Body of pancreas (tissue), 4 donors: ENCODE data around the gene THADA. TPM values are rescaled to one million over a fixed set of nuclear protein-coding genes. Genes with fewer than 3 reads are reported as not detected.

Source experiments
- ATAC-seq: fragments of 150-250 bp; one replicate; pipeline ENCODE4 v1.9.1; 2016
- DNase-seq, 4 donors: peaks; one replicate each; pipeline ENCODE4 v3.0.0-alpha.2; 2019
- H3K27ac ChIP-seq, 4 donors: fragments of 200-600 bp; sonication (generic); 1 replicate in 3 of 4; 2 replicates in 1 of 4; pipeline versions ENCODE4 v1.5.1 to v1.6.1; 2016 to 2019; ENCODE audit warnings: mild to moderate bottlenecking in 1 of 4, mixed read lengths in 1 of 4, moderate library complexity in 1 of 4
- H3K27me3 ChIP-seq, 2 donors: fragments of 200-600 bp; sonication (generic); one replicate each; pipeline ENCODE4 v1.6.0; 2016; ENCODE audit warnings: mild to moderate bottlenecking in 1 of 2
- H3K36me3 ChIP-seq, 2 donors: fragments of 200-600 bp; sonication (generic); replicated peaks in 1 of 2; 2 replicates each; pipeline ENCODE4 v1.5.1; 2016; ENCODE audit warnings: low read depth in 2 of 2; ENCODE audit not compliant: insufficient read depth in 1 of 2
- H3K4me1 ChIP-seq: fragments of 200-600 bp; sonication (generic); one replicate; pipeline ENCODE4 v1.6.0; 2016
- H3K4me3 ChIP-seq, 2 donors: fragments of 200-600 bp; sonication (generic); 1 replicate in 1 of 2; 2 replicates in 1 of 2; pipeline ENCODE4 v1.5.1; 2016 to 2019
- H3K9me3 ChIP-seq, 3 donors: fragments of 200-600 bp; sonication (generic); 1 replicate in 2 of 3; 2 replicates in 1 of 3; pipeline ENCODE4 v1.5.1; 2016
- POLR2A ChIP-seq, 3 donors: fragments of 450-650 bp; IDR thresholded peaks; one replicate each; pipeline ENCODE4 v1.6.1; 2016; ENCODE audit warnings: antibody characterized with exemption in 3 of 3, mild to moderate bottlenecking in 2 of 3
- WGBS, 2 donors: methylation state at CpG; one replicate each; pipeline ENCODE4 v1.1.5; 2017; 5-methylcytosine and 5-hydroxymethylcytosine counted together
- intact Hi-C: fragments of 100-400 bp; cut with DNase I; formaldehyde crosslinking; loops from one replicate; pipeline ENCODE4 v1.15.1; 2023
- total RNA-seq, 2 donors: library from RNA; depleted of rRNA; stranded (reverse); fragments of >200 nt; gene quantifications; one replicate each; pipeline ENCODE4 v1.1.0, GENCODE V29; 2016
- TF ChIP-seq, protein P1 (sequence below), 7 experiments: fragments of 450-650 bp in 4 of 7; fragments of 200-600 bp in 3 of 7; sonication (generic) in 3 of 7; IDR thresholded peaks; one replicate each; pipeline ENCODE4 v1.5.1; 2016 to 2019; ENCODE audit warnings: antibody characterized with exemption in 7 of 7

THADA gene
- total RNA-seq, 2 donors from 2014 or later = 27.5 to 41.9 TPM

DNA sequence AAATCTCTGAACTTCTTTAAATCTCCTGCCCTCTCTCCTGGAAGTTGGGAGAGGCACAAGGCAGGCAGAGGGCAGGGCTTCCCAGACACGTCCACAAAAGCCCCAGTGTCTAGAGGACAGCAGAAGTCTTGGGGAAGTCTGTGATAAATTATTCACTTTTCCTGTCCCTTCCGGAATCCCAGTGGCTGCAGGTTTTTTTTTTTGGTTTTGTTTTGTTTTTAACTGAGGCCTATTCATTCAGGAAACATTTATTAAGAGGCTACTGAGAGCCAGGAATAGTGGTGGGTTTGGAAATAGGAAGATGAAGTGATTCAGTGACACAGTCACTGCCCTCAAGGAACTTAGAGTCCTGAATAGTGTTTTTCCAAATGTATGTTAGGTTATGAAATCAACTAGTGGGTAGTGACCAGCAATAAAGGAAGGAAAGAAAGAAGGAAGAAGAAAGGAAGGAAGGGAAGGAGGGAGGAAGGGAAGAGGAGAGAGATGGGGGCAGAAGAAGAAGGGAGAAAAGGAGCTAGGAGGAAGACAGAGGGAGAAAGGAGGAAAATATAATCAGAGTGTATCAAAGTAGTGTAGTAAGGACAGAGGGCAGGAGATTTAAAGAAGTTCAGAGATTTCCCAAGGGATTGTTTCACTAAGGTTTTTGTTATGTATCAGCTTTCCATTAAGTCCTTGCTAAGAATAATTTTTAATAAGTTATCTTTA lies 270.6 kb downstream of the THADA start:
- no peak for DNase-seq
- Histone ChIP-seq H3K27ac (peak overlapping the region in 2 of 4 donors; percentile 29), H3K4me3 (no peak overlapping the region), H3K27me3 (no peaks in the 10 kb centered on the region), H3K36me3 (no peaks in the 10 kb centered on the region), H3K4me1 (peaks cover 8% of the 10 kb centered on the region), H3K9me3 (no peaks in the 10 kb centered on the region)
- 44 to 62% methylated on average over 2 of the region's 2 CpGs for WGBS, 2 donors
- intact Hi-C loops = no loop called here
- TF ChIP-seq, protein P1, sequence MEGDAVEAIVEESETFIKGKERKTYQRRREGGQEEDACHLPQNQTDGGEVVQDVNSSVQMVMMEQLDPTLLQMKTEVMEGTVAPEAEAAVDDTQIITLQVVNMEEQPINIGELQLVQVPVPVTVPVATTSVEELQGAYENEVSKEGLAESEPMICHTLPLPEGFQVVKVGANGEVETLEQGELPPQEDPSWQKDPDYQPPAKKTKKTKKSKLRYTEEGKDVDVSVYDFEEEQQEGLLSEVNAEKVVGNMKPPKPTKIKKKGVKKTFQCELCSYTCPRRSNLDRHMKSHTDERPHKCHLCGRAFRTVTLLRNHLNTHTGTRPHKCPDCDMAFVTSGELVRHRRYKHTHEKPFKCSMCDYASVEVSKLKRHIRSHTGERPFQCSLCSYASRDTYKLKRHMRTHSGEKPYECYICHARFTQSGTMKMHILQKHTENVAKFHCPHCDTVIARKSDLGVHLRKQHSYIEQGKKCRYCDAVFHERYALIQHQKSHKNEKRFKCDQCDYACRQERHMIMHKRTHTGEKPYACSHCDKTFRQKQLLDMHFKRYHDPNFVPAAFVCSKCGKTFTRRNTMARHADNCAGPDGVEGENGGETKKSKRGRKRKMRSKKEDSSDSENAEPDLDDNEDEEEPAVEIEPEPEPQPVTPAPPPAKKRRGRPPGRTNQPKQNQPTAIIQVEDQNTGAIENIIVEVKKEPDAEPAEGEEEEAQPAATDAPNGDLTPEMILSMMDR (IDR thresholded peaks at IDR 0.05) = no peak
- no peak for TF ChIP-seq POLR2A (IDR thresholded peaks at IDR 0.05)
- ATAC-seq = no peak

DNA sequence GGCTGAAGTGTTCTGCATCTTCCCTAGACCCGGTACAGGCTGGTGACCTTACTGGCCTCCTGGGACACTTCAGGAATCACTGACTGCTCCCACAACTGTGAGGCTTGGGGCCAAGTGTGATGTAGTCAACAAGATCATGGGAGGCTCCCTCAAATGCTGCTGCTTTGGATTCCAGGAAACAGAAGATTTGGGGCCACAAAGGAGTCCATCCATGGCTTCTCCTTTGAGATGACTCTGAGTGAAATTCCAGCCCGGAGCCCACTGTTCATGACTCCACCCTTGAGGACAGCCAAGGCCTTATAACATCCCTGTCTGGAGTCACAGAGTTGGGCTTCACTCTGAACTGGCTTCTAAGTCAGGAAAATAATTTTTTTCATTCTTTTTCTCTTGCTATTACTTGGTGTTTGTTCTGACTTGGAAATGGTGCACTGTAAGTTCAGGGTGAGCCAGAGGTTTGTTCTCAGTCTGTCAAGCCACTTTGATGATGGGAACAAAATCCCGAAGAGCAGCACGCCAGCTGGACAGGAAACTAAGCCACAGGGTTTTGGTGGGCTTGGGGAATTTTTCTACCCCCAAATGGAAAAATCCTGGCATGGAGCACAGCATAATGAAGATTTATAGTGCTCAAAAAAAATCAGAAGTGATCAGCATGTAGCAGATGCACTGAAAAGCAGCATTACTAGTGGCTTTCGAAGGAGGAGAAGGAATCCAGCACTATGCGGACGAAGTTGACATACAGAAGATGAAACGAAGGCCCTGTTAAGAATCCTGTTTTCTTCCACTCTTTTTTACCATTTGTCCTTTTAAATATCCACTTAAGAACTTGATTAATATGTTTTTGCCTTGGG lies 271.4 kb downstream of the THADA start:
- 86 to 92% methylated on average over 8 of the region's 8 CpGs for WGBS, 2 donors
- H3K4me1 ChIP-seq = peaks cover under 1% of the 10 kb centered on the region

DNA sequence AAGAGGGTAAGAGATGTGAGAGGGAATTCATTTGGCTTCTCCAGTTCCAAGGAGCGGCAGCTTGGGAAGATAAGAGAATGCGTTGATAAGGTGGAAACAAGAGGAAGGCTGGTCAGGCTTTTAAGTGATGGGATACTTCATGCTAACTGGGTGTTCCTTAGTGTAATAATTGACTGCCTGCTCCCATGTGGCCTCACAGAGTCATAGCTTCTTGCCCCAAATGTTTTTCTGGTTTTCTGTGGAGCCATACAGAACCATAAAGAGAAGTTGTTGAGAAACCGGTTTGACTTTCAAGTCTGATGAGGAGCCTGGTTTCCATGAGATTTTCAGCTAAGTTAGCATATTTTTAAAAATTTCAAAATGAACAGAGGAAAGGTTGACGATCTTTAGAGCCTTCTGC lies 272.0 kb downstream of the THADA start:
- Histone ChIP-seq H3K27ac (peak overlapping the region in 2 of 4 donors; percentile 20 to 26), H3K27me3 (no peaks in the 10 kb centered on the region), H3K36me3 (no peaks in the 10 kb centered on the region), H3K4me1 (no peaks in the 10 kb centered on the region), H3K4me3 (no peak overlapping the region), H3K9me3 (no peaks in the 10 kb centered on the region)
- intact Hi-C loops = no loop called here
- peak; percentile 33 for ATAC-seq
- TF ChIP-seq, protein P1 (IDR thresholded peaks at IDR 0.05) = no peak
- no peak for TF ChIP-seq POLR2A (IDR thresholded peaks at IDR 0.05)
- WGBS, 2 donors = 87 to 94% methylated on average over 4 of the region's 4 CpGs
- DNase-seq = no peak

More for the DNA sequence above, 271.4 kb downstream of the THADA start:
- H3K4me3 ChIP-seq = no peak overlapping the region
- peak overlapping the region in 2 of 4 donors; percentile 29 for H3K27ac ChIP-seq
- peak; percentile 58 for ATAC-seq
- DNase-seq = peak; percentile 26 to 56 (median 44)
- H3K36me3 ChIP-seq = no peaks in the 10 kb centered on the region
- H3K27me3 ChIP-seq = no peaks in the 10 kb centered on the region
- H3K9me3 ChIP-seq = no peaks in the 10 kb centered on the region
- intact Hi-C loops = no loop called here
- TF ChIP-seq, protein P1 (IDR thresholded peaks at IDR 0.05) = no peak
- no peak for TF ChIP-seq POLR2A (IDR thresholded peaks at IDR 0.05)

DNA sequence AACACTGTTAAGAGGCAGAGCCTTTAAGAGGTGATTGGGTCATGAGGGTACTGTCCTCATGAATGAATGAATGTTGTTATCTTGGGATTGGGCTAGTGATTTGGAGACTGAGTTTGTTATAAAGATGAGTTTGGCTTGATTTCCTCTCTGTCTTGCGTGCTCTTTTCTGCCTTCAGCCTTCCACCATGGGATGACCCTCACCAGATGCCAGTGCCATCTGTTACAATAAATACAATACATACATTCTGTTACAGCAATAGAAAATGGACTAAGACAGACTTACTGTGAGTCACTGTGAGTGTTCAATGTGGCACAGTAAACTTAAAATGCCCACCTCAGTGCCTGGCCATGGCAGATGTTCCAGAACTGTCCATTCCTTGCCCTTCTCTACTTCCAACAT lies 274.4 kb downstream of the THADA start:
- no peak for TF ChIP-seq POLR2A (IDR thresholded peaks at IDR 0.05)
- TF ChIP-seq, protein P1 (IDR thresholded peaks at IDR 0.05) = no peak
- H3K9me3 ChIP-seq = no peaks in the 10 kb centered on the region
- H3K36me3 ChIP-seq = no peaks in the 10 kb centered on the region
- no peak for DNase-seq
- H3K4me1 ChIP-seq = no peaks in the 10 kb centered on the region
- H3K27me3 ChIP-seq = no peaks in the 10 kb centered on the region
- H3K27ac ChIP-seq = no peak overlapping the region
- H3K4me3 ChIP-seq = no peak overlapping the region
- intact Hi-C loops = no loop called here
- no peak for ATAC-seq
- WGBS, 2 donors = 100% methylated on average over 1 of the region's 1 CpG
